Prostate gland (tissue), 2 donors: ENCODE data around the gene ATP6V0A4.

Source experiments
- POLR2A ChIP-seq: fragments of 450-650 bp; IDR thresholded peaks from one replicate; pipeline ENCODE4 v1.6.1; 2016; ENCODE audit warnings: antibody characterized with exemption, mild to moderate bottlenecking
- POLR2AphosphoS5 ChIP-seq: sonication (generic); formaldehyde crosslinking; IDR thresholded peaks from one replicate; pipeline ENCODE4 v1.6.1; 2017; ENCODE audit warnings: antibody characterized with exemption
- TF ChIP-seq, protein P1 (sequence below), 4 experiments: fragments of 200-600 bp in 2 of 4; fragments of 450-650 bp in 2 of 4; sonication (generic) in 2 of 4; IDR thresholded peaks; 1 replicate in 3 of 4; 2 replicates in 1 of 4; pipeline ENCODE4 v1.5.1; 2016 to 2019; ENCODE audit warnings: antibody characterized with exemption in 4 of 4, mild to moderate bottlenecking in 2 of 4, moderate library complexity in 2 of 4

DNA sequence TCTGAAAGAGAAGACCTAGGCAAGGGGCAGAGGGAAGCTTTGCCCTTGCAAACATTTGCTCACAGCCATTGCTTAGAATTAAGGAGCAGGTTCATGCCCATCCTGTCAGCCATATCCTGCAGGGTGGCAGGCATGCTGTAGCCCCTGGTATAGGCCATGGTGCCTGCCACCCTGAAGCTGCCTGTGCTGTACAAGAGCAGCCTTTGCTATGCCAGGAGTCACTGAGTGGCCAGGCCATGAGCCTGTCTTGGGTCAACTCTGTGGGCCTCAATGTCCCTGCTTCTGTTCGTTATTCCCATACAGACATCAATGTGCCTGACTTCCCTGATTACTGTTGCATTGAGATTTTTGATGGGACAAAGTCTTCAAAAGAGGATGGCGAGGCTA is 96.5 kb downstream of the ATP6V0A4 start:
- TF ChIP-seq, protein P1, sequence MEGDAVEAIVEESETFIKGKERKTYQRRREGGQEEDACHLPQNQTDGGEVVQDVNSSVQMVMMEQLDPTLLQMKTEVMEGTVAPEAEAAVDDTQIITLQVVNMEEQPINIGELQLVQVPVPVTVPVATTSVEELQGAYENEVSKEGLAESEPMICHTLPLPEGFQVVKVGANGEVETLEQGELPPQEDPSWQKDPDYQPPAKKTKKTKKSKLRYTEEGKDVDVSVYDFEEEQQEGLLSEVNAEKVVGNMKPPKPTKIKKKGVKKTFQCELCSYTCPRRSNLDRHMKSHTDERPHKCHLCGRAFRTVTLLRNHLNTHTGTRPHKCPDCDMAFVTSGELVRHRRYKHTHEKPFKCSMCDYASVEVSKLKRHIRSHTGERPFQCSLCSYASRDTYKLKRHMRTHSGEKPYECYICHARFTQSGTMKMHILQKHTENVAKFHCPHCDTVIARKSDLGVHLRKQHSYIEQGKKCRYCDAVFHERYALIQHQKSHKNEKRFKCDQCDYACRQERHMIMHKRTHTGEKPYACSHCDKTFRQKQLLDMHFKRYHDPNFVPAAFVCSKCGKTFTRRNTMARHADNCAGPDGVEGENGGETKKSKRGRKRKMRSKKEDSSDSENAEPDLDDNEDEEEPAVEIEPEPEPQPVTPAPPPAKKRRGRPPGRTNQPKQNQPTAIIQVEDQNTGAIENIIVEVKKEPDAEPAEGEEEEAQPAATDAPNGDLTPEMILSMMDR (IDR thresholded peaks at IDR 0.05), result no peak
- TF ChIP-seq POLR2A (no peak), POLR2AphosphoS5 (no peak)
